Measurements from ENCODE around the gene HSPG2. TPM values are rescaled to one million over a fixed set of nuclear protein-coding genes. Genes with fewer than 3 reads are reported as not detected.
A peak's percentile ranks its signal among the peaks of the same experiment; 100 is the strongest.

HSPG2 gene
- total and polyA plus RNA-seq, 7 experiments from 2014 or later: 1.0 to 20.8 (median 9.4) TPM

DNA sequence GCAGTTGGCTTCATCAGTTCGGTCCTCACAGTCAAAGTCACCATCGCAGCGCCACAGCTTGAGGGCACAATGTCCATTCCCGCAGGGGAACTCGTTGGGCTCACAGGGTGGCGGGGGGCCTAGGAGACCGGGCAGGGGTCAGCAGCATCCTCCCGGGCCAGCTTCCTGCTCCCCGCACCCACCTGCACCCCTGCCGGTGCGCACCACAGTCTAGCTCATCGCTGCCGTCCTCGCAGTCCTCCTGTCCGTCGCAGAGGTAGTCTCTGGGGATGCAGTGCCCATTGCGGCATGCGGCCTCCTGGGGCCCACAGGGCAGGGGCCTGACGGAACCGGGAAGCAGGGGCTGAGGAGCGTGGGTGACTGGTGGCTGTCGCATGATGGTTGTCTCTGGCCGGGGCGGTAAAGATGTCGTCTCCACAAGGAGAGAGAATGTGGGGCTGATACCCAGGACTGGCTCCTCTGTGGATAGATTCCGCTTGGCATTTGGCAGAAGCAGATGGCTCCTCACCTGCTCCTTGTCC, 49.8 kb downstream of the HSPG2 start:
- no peak for ATAC-seq
- POLR2A ChIA-PET: interaction anchor here (0.8 kb wide), 1 partner anchor 70 kb away, joined by 3 read pairs; no protein-coding TSS in a partner anchor
- Mint-ChIP-seq H3K36me3 (peaks cover 0 to 3% (median 0%) of the 10 kb centered on the region in 5 donors), H3K4me1 (peaks cover 0 to 2% (median 0%) of the 10 kb centered on the region in 7 donors), H3K27ac (no peak overlapping the region), H3K27me3 (no peaks in the 10 kb centered on the region), H3K4me3 (no peak overlapping the region), H3K9me3 (peaks cover 0 to 2% (median 0%) of the 10 kb centered on the region in 11 donors)
- no peak overlapping the region for H3K4me3 ChIP-seq (ENCODE audit: low read length)
- H3K36me3 ChIP-seq (ENCODE audit: control insufficient read depth in 2 of 3, insufficient read depth in 3 of 3, low read length in 3 of 3): no peaks in the 10 kb centered on the region
- no peaks in the 10 kb centered on the region for H3K9me3 ChIP-seq (ENCODE audit: control insufficient read depth in 2 of 3, low read length in 3 of 3)
- H3K4me1 ChIP-seq (ENCODE audit: control insufficient read depth in 2 of 2, insufficient read depth in 2 of 2, low read length in 2 of 2): no peaks in the 10 kb centered on the region
- DNase-seq: no peak
- no peak overlapping the region for H3K27ac ChIP-seq (ENCODE audit: low read depth, low read length)
- H3K27me3 ChIP-seq (ENCODE audit: control insufficient read depth in 2 of 2, insufficient read depth in 2 of 2, low read length in 2 of 2): no peaks in the 10 kb centered on the region
- CTCF ChIA-PET: no interaction called here
- intact Hi-C loops (cut with micrococcal nuclease): no loop called here

DNA sequence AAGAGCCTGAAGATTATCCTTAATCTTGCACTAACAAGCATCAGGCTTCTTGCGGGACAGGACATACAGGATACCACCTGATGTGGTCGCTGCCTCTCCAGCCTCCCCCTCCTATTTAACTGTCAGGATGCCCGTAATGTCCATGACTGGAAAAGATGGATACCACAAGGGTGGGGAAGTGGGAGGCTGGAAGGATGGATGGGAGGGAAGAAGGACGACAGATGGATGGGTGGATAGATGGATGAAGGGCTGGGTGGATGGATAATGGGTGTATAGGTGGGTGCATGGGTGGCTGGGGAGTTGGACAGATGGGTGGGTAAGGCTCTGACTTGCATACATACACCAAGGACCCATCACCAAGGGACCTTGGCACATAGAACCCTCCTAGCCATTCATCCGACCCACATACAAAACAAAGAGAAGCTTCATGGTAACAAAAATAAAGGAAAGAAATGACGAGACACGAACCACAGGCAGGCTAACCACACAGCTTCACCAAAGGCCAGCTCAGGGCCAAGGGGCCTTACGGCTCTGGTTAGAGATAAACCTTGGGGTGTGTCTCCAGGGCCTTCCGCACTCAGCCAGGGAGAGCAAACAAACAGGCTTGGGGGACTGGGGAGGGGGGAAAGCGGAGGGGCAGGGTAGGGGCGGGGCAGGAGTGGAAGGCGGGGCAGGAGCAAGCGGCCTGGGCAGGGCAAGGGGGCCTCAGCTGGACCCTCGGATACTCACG, 50.5 kb downstream of the HSPG2 start:
- Mint-ChIP-seq H3K27ac (no peak overlapping the region), H3K4me3 (no peak overlapping the region), H3K36me3 (peaks cover 0 to 3% (median 0%) of the 10 kb centered on the region in 5 donors), H3K9me3 (peaks cover 0 to 2% (median 0%) of the 10 kb centered on the region in 11 donors), H3K27me3 (no peaks in the 10 kb centered on the region), H3K4me1 (peaks cover 0 to 2% (median 0%) of the 10 kb centered on the region in 7 donors)
- H3K36me3 ChIP-seq (ENCODE audit: control insufficient read depth in 2 of 3, insufficient read depth in 3 of 3, low read length in 3 of 3): no peaks in the 10 kb centered on the region
- no peak overlapping the region for H3K27ac ChIP-seq (ENCODE audit: low read depth, low read length)
- DNase-seq (no peak), ATAC-seq (no peak)
- H3K27me3 ChIP-seq (ENCODE audit: control insufficient read depth in 2 of 2, insufficient read depth in 2 of 2, low read length in 2 of 2): no peaks in the 10 kb centered on the region
- POLR2A ChIA-PET: no interaction called here
- no peaks in the 10 kb centered on the region for H3K9me3 ChIP-seq (ENCODE audit: control insufficient read depth in 2 of 3, low read length in 3 of 3)
- intact Hi-C loops (cut with micrococcal nuclease): no loop called here
- CTCF ChIA-PET: interaction anchor here (0.6 kb wide), 1 partner anchor 134 kb away, joined by 3 read pairs; no protein-coding TSS in a partner anchor
- no peaks in the 10 kb centered on the region for H3K4me1 ChIP-seq (ENCODE audit: control insufficient read depth in 2 of 2, insufficient read depth in 2 of 2, low read length in 2 of 2)
- no peak overlapping the region for H3K4me3 ChIP-seq (ENCODE audit: low read length)

DNA sequence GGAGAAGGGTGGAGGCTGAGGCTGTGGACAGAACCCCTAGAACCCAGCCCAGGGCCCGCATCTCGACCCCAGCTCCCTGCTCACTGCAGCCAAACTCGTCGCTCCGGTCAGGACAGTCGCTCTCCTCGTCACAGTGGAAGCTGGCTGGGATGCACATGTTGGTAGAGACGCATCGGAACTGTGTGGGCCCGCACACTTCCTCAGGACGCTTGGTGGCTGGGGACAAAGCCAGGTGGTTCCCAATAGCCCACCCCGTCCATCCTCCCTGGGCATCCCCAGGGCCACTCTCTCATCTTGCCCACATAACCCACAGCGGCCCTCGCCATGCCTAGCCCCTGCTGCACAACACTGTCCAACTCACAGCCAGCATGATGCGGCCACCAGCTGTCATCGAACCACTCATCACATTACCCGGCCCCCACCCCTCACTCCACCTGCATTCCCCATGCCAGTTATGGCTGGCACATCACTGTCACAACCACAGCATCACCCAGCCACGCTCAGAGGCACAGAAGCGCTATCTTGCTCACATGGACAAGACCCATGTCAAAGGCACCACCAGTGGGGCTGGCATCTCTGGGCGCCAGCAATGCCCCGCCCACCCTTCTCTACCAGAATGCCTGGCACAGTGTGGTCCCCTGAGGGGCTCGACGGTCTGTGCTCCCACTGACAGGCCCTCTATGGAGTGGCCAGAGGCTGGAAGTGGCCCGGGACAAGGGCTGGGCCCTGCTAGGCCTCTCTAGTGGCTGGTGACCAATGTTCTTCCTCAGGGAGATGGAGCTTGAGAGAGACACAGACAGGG, 51.7 kb downstream of the HSPG2 start:
- Histone ChIP-seq H3K9me3 (ENCODE audit: control insufficient read depth in 2 of 3, low read length in 3 of 3) (no peaks in the 10 kb centered on the region), H3K4me1 (ENCODE audit: control insufficient read depth in 2 of 2, insufficient read depth in 2 of 2, low read length in 2 of 2) (no peaks in the 10 kb centered on the region), H3K4me3 (ENCODE audit: low read length) (no peak overlapping the region), H3K27me3 (ENCODE audit: control insufficient read depth in 2 of 2, insufficient read depth in 2 of 2, low read length in 2 of 2) (no peaks in the 10 kb centered on the region), H3K27ac (ENCODE audit: low read depth, low read length) (no peak overlapping the region), H3K36me3 (ENCODE audit: control insufficient read depth in 2 of 3, insufficient read depth in 3 of 3, low read length in 3 of 3) (no peaks in the 10 kb centered on the region)
- Mint-ChIP-seq H3K9me3 (peaks cover 0 to 2% (median 0%) of the 10 kb centered on the region in 11 donors), H3K27ac (no peak overlapping the region), H3K4me1 (peaks cover 0 to 2% (median 0%) of the 10 kb centered on the region in 7 donors), H3K36me3 (peaks cover 0 to 3% (median 0%) of the 10 kb centered on the region in 5 donors), H3K27me3 (no peaks in the 10 kb centered on the region), H3K4me3 (no peak overlapping the region)
- intact Hi-C loops (cut with micrococcal nuclease): no loop called here
- ChIA-PET CTCF (no interaction called here), POLR2A (interaction anchor here (0.8 kb wide), 1 partner anchor 21 kb away, joined by 3 read pairs; no protein-coding TSS in a partner anchor)
- ATAC-seq: peak; percentile 16
- no peak for DNase-seq

DNA sequence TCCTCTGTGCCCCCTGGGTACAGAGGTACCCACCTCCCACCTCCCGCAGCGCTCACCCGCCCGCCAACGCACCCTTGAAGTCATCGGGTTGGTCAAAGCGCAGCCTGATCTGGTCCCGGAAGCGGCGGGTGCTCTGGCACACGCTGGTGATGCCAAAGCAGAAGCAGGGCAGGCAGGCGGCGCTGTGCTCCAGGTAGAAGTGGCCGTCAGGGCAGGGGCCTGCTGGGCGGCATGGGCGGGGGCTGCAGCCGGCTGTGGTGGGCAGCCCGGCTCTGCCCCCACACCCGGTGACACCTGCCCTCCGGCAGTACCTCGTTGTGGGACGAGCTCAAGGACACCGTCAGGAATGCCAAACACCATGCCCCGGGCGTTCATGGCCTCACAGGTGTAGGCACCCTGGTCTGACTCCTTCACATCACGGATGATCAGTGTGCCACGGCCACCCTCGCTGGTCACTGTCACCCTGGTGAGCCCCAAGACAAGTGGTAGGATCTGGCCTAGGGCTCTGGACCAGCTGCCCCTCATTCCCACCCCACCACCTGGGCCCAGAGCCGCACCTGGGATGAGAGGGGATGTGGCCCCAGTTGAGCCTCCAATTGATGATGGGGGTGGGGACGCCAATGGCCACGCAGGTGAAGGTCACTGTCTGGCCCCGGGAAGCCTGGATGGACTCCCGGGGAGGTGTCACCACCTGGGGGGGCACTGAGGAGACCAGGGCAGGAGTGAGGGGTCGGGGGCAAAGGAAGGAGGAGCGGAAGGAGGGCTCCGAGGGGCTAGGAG, 52.5 kb downstream of the HSPG2 start:
- Histone ChIP-seq H3K4me1 (ENCODE audit: control insufficient read depth in 2 of 2, insufficient read depth in 2 of 2, low read length in 2 of 2) (no peaks in the 10 kb centered on the region), H3K4me3 (ENCODE audit: low read length) (no peak overlapping the region), H3K9me3 (ENCODE audit: control insufficient read depth in 2 of 3, low read length in 3 of 3) (no peaks in the 10 kb centered on the region), H3K36me3 (ENCODE audit: control insufficient read depth in 2 of 3, insufficient read depth in 3 of 3, low read length in 3 of 3) (no peaks in the 10 kb centered on the region), H3K27me3 (ENCODE audit: control insufficient read depth in 2 of 2, insufficient read depth in 2 of 2, low read length in 2 of 2) (no peaks in the 10 kb centered on the region), H3K27ac (ENCODE audit: low read depth, low read length) (no peak overlapping the region)
- Mint-ChIP-seq H3K27ac (no peak overlapping the region), H3K9me3 (peaks cover 0 to 2% (median 0%) of the 10 kb centered on the region in 11 donors), H3K36me3 (peaks cover 0 to 3% (median 0%) of the 10 kb centered on the region in 5 donors), H3K4me3 (no peak overlapping the region), H3K4me1 (no peaks in the 10 kb centered on the region), H3K27me3 (no peaks in the 10 kb centered on the region)
- DNase-seq: no peak
- intact Hi-C loops (cut with micrococcal nuclease): no loop called here
- CTCF ChIA-PET: no interaction called here
- no peak for ATAC-seq
- POLR2A ChIA-PET: no interaction called here

DNA sequence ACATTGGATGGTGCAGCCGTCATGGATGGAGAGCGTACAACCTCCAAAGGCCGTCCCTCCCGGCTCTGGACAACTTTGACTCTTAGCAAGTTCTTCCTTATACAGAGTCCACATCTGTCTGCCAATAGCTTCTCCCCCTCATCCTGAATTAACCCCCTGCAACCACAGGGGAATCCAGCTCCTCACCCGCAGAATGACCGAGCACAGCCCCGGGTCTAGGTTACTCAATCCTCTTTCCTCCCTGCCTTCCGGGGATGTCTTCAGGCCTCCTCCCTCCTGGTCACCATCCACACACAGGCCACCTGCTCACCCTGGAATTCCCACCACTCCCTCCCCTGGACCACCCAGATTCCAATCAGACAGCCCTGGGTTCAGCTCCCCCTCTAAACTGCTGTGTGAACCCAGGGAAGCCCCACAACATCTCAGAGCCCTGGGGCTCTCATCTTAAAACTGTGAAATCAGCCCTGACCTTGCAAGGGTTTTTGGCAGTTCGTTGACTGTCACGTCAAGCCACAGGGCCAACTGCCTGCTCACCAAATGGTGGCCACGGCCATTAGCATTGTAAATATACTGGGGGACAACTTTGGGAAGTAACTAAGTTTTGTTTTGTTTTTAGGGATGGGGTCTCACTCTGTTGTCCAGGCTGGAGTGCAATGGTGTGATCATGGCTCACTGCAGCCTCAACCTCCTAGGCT, 54.2 kb downstream of the HSPG2 start:
- no peaks in the 10 kb centered on the region for H3K9me3 ChIP-seq (ENCODE audit: control insufficient read depth in 2 of 3, low read length in 3 of 3)
- no peaks in the 10 kb centered on the region for H3K36me3 ChIP-seq (ENCODE audit: control insufficient read depth in 2 of 3, insufficient read depth in 3 of 3, low read length in 3 of 3)
- DNase-seq (no peak), ATAC-seq (no peak)
- no peak overlapping the region for H3K4me3 ChIP-seq (ENCODE audit: low read length)
- peaks cover 0 to 3% (median 0%) of the 10 kb centered on the region in 5 donors for H3K36me3 Mint-ChIP-seq
- H3K27me3 ChIP-seq (ENCODE audit: control insufficient read depth in 2 of 2, insufficient read depth in 2 of 2, low read length in 2 of 2): no peaks in the 10 kb centered on the region
- no peaks in the 10 kb centered on the region for H3K27me3 Mint-ChIP-seq
- intact Hi-C loops (cut with micrococcal nuclease): no loop called here
- peaks cover 0 to 2% (median 0%) of the 10 kb centered on the region in 11 donors for H3K9me3 Mint-ChIP-seq
- no peaks in the 10 kb centered on the region for H3K4me1 Mint-ChIP-seq
- POLR2A ChIA-PET: no interaction called here
- no peak overlapping the region for H3K4me3 Mint-ChIP-seq
- H3K27ac Mint-ChIP-seq: no peak overlapping the region
- H3K4me1 ChIP-seq (ENCODE audit: control insufficient read depth in 2 of 2, insufficient read depth in 2 of 2, low read length in 2 of 2): no peaks in the 10 kb centered on the region
- no peak overlapping the region for H3K27ac ChIP-seq (ENCODE audit: low read depth, low read length)
- CTCF ChIA-PET: interaction anchor here (1.0 to 1.5 kb wide), 2 partner anchors 79 to 80 kb away, joined by 3 to 5 read pairs; no protein-coding TSS in a partner anchor

DNA sequence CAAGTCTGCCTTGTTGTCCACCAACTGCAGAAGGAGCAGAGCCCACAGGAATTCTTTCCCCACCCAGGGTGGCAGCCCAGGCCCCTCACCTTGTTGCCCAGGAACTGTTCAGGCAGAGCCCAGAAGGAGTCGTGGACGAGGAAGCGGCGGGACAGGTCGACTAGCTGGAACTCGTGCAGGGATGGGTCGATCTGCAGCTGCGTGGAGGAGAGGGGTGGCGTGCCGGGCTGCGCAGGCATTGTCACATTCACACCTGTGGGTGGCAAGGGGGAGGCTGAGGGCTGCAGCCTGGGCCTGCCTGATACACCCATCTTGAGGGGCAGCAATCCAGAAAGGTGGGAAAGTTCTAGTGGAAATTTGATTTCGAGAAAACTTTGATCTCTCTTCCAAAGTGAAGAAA, 55.9 kb downstream of the HSPG2 start:
- no peaks in the 10 kb centered on the region for H3K36me3 ChIP-seq (ENCODE audit: control insufficient read depth in 2 of 3, insufficient read depth in 3 of 3, low read length in 3 of 3)
- no peaks in the 10 kb centered on the region for H3K27me3 ChIP-seq (ENCODE audit: control insufficient read depth in 2 of 2, insufficient read depth in 2 of 2, low read length in 2 of 2)
- Mint-ChIP-seq H3K4me1 (no peaks in the 10 kb centered on the region), H3K27me3 (no peaks in the 10 kb centered on the region), H3K9me3 (no peaks in the 10 kb centered on the region), H3K36me3 (no peaks in the 10 kb centered on the region), H3K27ac (no peak overlapping the region), H3K4me3 (no peak overlapping the region)
- ATAC-seq: no peak
- no peak for DNase-seq
- ChIA-PET POLR2A (no interaction called here), CTCF (interaction anchor here (0.7 kb wide), 1 partner anchor 135 kb away, joined by 7 read pairs; no protein-coding TSS in a partner anchor)
- no peak overlapping the region for H3K27ac ChIP-seq (ENCODE audit: low read depth, low read length)
- H3K4me3 ChIP-seq (ENCODE audit: low read length): no peak overlapping the region
- intact Hi-C loops (cut with micrococcal nuclease): no loop called here
- no peaks in the 10 kb centered on the region for H3K4me1 ChIP-seq (ENCODE audit: control insufficient read depth in 2 of 2, insufficient read depth in 2 of 2, low read length in 2 of 2)
- H3K9me3 ChIP-seq (ENCODE audit: control insufficient read depth in 2 of 3, low read length in 3 of 3): no peaks in the 10 kb centered on the region

Data from naive thymus-derived CD4-positive, alpha-beta T cell (primary cell).